Suprapubic skin (tissue), 4 donors: ENCODE results near the gene TMEM130. TPM values are rescaled to one million over a fixed set of nuclear protein-coding genes. Genes with fewer than 3 reads are reported as not detected.

Source experiments
- DNase-seq, 2 donors: peaks; one replicate each; pipeline ENCODE4 v3.0.0-alpha.2; 2019; ENCODE audit warnings: low spot score in 2 of 2
- H3K27ac ChIP-seq: fragments of 200-600 bp; sonication (generic); one replicate; pipeline ENCODE4 v1.5.1; 2019
- H3K27me3 ChIP-seq: fragments of 200-600 bp; sonication (generic); one replicate; pipeline ENCODE4 v1.5.1; 2019
- H3K36me3 ChIP-seq: fragments of 200-600 bp; sonication (generic); one replicate; pipeline ENCODE4 v1.5.1; 2019
- H3K4me1 ChIP-seq: fragments of 200-600 bp; sonication (generic); one replicate; pipeline ENCODE4 v1.5.1; 2019
- H3K4me3 ChIP-seq: fragments of 200-600 bp; sonication (generic); one replicate; pipeline ENCODE4 v1.5.1; 2019; ENCODE audit warnings: mild to moderate bottlenecking
- H3K9me3 ChIP-seq: fragments of 200-600 bp; sonication (generic); one replicate; pipeline ENCODE4 v1.5.1; 2019
- EP300 ChIP-seq: sonication (generic); formaldehyde crosslinking; IDR thresholded peaks from one replicate; pipeline ENCODE4 v1.6.1; 2017; ENCODE audit warnings: antibody characterized with exemption
- POLR2A ChIP-seq, 2 donors: fragments of 450-650 bp; IDR thresholded peaks; one replicate each; pipeline ENCODE4 v1.6.1; 2017; ENCODE audit warnings: antibody characterized with exemption in 2 of 2, mild to moderate bottlenecking in 2 of 2, moderate library complexity in 2 of 2
- POLR2AphosphoS5 ChIP-seq, 3 donors: sonication (generic); formaldehyde crosslinking; IDR thresholded peaks; one replicate each; pipeline ENCODE4 v1.6.1; 2017; ENCODE audit warnings: antibody characterized with exemption in 3 of 3
- WGBS: methylation state at CpG from one replicate; pipeline ENCODE4 v1.1.5; 2018; 5-methylcytosine and 5-hydroxymethylcytosine counted together
- total RNA-seq, 4 donors: library from RNA; depleted of rRNA; stranded (reverse); fragments of >200 nt; gene quantifications; one replicate each; pipeline ENCODE4 v1.1.0, GENCODE V29; 2016
- TF ChIP-seq, protein P1 (sequence below), 2 donors: fragments of 200-600 bp in 1 of 2; fragments of 450-650 bp in 1 of 2; sonication (generic) in 1 of 2; IDR thresholded peaks; one replicate each; pipeline ENCODE4 v1.5.1; 2016 to 2019; ENCODE audit warnings: antibody characterized with exemption in 2 of 2, mild to moderate bottlenecking in 1 of 2, moderate library complexity in 1 of 2

TMEM130 gene
- total RNA-seq, 4 donors from 2014 or later = not detected

DNA sequence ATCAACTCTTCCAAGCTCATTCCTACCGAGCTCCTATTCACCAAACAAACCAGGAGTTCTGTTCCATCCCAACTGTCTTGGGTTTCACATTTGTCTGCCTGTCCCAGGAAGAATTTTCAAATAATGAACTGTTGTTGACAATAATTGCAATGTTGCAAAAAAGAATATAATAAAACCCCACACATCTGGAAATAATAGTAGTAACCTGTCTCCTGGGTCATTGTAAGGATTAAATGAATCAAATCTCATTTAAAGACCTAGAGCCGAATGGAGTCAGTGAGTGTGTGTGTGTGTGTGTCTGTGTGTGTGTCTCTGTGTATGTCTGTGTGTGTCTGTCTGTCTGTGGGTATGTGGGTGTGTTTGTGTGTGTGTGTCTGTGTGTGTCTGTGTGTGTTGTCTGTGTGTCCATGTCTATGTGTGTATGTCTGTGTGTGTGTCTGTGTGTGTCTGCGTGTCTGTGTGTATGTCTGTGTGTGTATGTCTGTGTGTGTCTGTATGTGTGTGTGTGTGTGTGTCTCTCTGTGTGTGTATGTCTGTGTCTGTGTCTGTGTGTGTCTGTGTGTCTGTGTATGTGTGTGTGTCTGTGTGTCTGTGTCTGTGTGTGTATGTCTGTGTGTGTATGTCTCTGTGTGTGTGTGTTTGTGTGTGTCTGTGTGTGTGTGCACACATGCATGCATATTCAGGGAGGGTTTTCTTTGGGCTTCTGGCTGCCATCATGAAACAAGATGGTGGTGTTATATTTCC is 52.7 kb downstream of the TMEM130 start:
- TF ChIP-seq EP300 (no peak), POLR2A (IDR thresholded peaks at IDR 0.05) (no peak), POLR2AphosphoS5 (IDR thresholded peaks at IDR 0.05) (no peak)
- TF ChIP-seq, protein P1, sequence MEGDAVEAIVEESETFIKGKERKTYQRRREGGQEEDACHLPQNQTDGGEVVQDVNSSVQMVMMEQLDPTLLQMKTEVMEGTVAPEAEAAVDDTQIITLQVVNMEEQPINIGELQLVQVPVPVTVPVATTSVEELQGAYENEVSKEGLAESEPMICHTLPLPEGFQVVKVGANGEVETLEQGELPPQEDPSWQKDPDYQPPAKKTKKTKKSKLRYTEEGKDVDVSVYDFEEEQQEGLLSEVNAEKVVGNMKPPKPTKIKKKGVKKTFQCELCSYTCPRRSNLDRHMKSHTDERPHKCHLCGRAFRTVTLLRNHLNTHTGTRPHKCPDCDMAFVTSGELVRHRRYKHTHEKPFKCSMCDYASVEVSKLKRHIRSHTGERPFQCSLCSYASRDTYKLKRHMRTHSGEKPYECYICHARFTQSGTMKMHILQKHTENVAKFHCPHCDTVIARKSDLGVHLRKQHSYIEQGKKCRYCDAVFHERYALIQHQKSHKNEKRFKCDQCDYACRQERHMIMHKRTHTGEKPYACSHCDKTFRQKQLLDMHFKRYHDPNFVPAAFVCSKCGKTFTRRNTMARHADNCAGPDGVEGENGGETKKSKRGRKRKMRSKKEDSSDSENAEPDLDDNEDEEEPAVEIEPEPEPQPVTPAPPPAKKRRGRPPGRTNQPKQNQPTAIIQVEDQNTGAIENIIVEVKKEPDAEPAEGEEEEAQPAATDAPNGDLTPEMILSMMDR (IDR thresholded peaks at IDR 0.05) = no peak

DNA sequence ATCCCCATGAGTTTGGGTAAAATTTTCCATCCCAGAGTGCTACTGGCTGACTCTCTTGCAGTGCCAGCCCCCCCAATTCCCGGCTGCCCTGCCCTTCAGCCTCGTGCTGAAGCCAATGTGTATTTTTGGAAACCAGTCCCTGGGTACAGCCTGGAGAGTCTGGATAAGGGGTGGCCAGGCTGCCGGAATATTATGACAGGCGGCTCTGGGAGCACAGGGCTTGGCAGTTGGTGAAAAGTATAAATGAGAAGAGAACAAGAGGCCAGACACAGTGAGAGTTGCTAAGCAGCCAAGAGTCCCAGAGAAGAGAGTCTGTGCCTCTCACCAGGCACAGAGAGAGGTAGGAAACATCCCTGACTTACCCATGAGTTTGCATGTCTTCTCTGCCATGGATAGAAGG is 53.6 kb downstream of the TMEM130 start:
- Histone ChIP-seq H3K4me3 (no peak overlapping the region), H3K27me3 (peaks cover 6% of the 10 kb centered on the region), H3K4me1 (no peaks in the 10 kb centered on the region), H3K36me3 (no peaks in the 10 kb centered on the region), H3K27ac (no peak overlapping the region), H3K9me3 (no peaks in the 10 kb centered on the region)
- WGBS = 60% methylated on average over 4 of the region's 4 CpGs
- no peak for DNase-seq
- TF ChIP-seq, protein P1 (IDR thresholded peaks at IDR 0.05) = no peak
- TF ChIP-seq EP300 (no peak), POLR2AphosphoS5 (IDR thresholded peaks at IDR 0.05) (no peak), POLR2A (IDR thresholded peaks at IDR 0.05) (no peak)

More for the DNA sequence above, 52.7 kb downstream of the TMEM130 start:
- no peak overlapping the region for H3K27ac ChIP-seq
- no peaks in the 10 kb centered on the region for H3K9me3 ChIP-seq
- no peak for DNase-seq
- 86% methylated on average over 3 of the region's 3 CpGs for WGBS
- no peak overlapping the region for H3K4me3 ChIP-seq
- H3K4me1 ChIP-seq = no peaks in the 10 kb centered on the region
- H3K36me3 ChIP-seq = no peaks in the 10 kb centered on the region
- H3K27me3 ChIP-seq = peaks cover 6% of the 10 kb centered on the region

DNA sequence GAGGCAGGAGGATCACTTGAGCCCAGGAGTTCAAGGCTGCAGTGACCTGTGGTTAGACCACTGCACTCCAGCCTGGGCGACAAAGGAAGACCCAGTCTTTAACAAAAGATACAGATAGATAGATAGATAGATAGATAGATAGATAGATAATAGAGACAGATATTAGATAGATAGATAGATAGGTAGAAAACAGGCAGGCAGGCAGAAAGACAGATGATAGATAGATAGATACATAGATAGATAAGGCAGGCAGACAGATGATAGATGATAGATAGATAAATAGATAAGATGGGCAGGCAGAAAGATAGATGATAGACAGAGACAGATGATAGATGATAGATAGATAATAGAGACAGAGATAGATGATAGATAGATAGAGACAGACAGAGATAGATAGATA is 54.5 kb downstream of the TMEM130 start:
- Histone ChIP-seq H3K4me3 (no peak overlapping the region), H3K27me3 (peaks cover 6% of the 10 kb centered on the region), H3K27ac (no peak overlapping the region), H3K4me1 (no peaks in the 10 kb centered on the region), H3K36me3 (no peaks in the 10 kb centered on the region), H3K9me3 (no peaks in the 10 kb centered on the region)
- TF ChIP-seq, protein P1 (IDR thresholded peaks at IDR 0.05) = no peak
- no peak for TF ChIP-seq EP300
- TF ChIP-seq POLR2A (IDR thresholded peaks at IDR 0.05) = no peak
- no peak for TF ChIP-seq POLR2AphosphoS5 (IDR thresholded peaks at IDR 0.05)
- no peak for DNase-seq
- WGBS = 86% methylated on average over 1 of the region's 1 CpG

GRCh38 chr7:98811299-98811698 is 58.5 kb downstream of the TMEM130 start:
- no peak overlapping the region for H3K4me3 ChIP-seq
- DNase-seq = no peak
- H3K27me3 ChIP-seq = peaks cover 6% of the 10 kb centered on the region
- WGBS = 100% methylated on average over 1 of the region's 1 CpG
- no peak overlapping the region for H3K27ac ChIP-seq
- no peak for TF ChIP-seq POLR2A (IDR thresholded peaks at IDR 0.05)
- no peak for TF ChIP-seq EP300
- TF ChIP-seq POLR2AphosphoS5 (IDR thresholded peaks at IDR 0.05) = no peak
- TF ChIP-seq, protein P1 (IDR thresholded peaks at IDR 0.05) = no peak
- no peaks in the 10 kb centered on the region for H3K9me3 ChIP-seq
- no peaks in the 10 kb centered on the region for H3K36me3 ChIP-seq
- H3K4me1 ChIP-seq = no peaks in the 10 kb centered on the region

GRCh38 chr7:98810153-98810802 is 59.5 kb downstream of the TMEM130 start:
- 64% methylated on average over 6 of the region's 9 CpGs for WGBS

More at GRCh38 chr7:98810153-98810802, 59.5 kb downstream of the TMEM130 start:
- no peak overlapping the region for H3K4me3 ChIP-seq
- no peak for DNase-seq
- H3K36me3 ChIP-seq = no peaks in the 10 kb centered on the region
- H3K27me3 ChIP-seq = peaks cover 6% of the 10 kb centered on the region
- no peaks in the 10 kb centered on the region for H3K4me1 ChIP-seq
- no peak overlapping the region for H3K27ac ChIP-seq
- TF ChIP-seq POLR2A (IDR thresholded peaks at IDR 0.05) (no peak), POLR2AphosphoS5 (IDR thresholded peaks at IDR 0.05) (no peak), EP300 (no peak)
- TF ChIP-seq, protein P1 (IDR thresholded peaks at IDR 0.05) = no peak
- H3K9me3 ChIP-seq = no peaks in the 10 kb centered on the region
